Measurements from ENCODE around the gene TBC1D9B. TPM values are rescaled to one million over a fixed set of nuclear protein-coding genes. Genes with fewer than 3 reads are reported as not detected.
A peak's percentile ranks its signal among the peaks of the same experiment; 100 is the strongest.

The TBC1D9B gene
- total and polyA plus RNA-seq, 2 of the 13 experiments (the other 11 are each of a cell fraction or from before 2014, with no cell fraction given): 35.0 to 50.0 TPM

DNA sequence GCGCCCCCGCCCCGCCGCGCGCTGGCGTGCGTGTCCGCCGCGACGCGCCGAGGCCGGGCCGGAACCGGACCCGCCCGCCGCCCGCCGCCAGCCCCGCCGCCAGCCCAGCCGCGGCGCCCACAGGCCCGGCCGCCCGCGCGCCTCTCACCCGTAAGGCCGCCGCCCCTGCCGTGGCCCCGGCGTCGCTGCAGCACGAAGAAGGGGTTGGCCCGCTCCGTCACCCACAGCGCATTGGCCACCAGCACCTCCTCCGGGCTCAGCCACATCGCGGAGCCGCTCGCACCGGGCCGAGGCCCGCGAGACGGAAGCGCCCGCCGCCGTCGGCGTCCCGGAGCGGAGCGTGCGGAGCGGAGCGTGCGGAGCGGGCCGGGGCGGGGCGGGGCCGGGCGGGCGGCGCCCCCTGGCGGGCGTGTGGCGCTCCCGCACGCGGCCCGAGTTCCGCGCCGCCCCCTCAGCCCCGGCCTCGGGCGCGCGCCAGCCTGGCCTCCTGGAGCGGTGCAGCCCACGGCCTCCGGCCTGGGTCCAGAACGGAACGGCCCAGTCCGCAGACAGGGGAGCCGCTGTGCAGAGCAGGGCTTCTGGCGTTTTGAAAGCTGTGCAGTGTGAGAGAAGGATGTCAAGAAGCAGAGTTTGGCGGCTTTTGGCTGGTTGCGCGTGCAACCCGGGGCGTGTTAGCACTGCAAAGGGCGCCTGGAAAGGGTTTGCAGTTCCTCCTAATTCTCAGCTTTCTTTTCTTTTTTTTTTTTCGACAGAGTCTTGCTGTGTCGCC, at the start of gene TBC1D9B (continued):
- TF ChIP-seq ETS1 (CRISPR knock-in tag; IDR thresholded peaks at IDR 0.05): 0 out of 2 replicates have a peak, but pooled peaks have one; percentile 46
- TF ChIP-seq, protein P1, sequence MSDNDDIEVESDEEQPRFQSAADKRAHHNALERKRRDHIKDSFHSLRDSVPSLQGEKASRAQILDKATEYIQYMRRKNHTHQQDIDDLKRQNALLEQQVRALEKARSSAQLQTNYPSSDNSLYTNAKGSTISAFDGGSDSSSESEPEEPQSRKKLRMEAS (IDR thresholded peaks at IDR 0.05): peak; percentile 75; the same call in 1 of the 2 replicates
- no peak; the same call in 1 of the 2 replicates for TF ChIP-seq ZNF790 (CRISPR knock-in tag; IDR thresholded peaks at IDR 0.05; ENCODE audit: borderline replicate concordance)
- no peak for TF ChIP-seq HOXA7 (CRISPR knock-in tag; IDR thresholded peaks at IDR 0.05)
- no peak for TF ChIP-seq IKZF1 (IDR thresholded peaks at IDR 0.05)
- no peak for TF ChIP-seq RFX1 (IDR thresholded peaks at IDR 0.05)
- TF ChIP-seq ERF (CRISPR knock-in tag; IDR thresholded peaks at IDR 0.05): no peak
- TF ChIP-seq BORCS8-MEF2B (CRISPR knock-in tag; IDR thresholded peaks at IDR 0.05): peak; percentile 63; the same call in 1 of the 2 replicates
- peak; percentile 83 for TF ChIP-seq ZFX (CRISPR knock-in tag; IDR thresholded peaks at IDR 0.05; ENCODE audit: low read depth)
- peak; percentile 15; the same call in 1 of the 2 replicates for TF ChIP-seq ZNF546 (CRISPR knock-in tag; conservative IDR thresholded peaks at IDR 0.05)
- TF ChIP-seq ZNF563 (CRISPR knock-in tag; IDR thresholded peaks at IDR 0.05): peak; percentile 13; the same call in 1 of the 2 replicates
- TF ChIP-seq, protein P2, sequence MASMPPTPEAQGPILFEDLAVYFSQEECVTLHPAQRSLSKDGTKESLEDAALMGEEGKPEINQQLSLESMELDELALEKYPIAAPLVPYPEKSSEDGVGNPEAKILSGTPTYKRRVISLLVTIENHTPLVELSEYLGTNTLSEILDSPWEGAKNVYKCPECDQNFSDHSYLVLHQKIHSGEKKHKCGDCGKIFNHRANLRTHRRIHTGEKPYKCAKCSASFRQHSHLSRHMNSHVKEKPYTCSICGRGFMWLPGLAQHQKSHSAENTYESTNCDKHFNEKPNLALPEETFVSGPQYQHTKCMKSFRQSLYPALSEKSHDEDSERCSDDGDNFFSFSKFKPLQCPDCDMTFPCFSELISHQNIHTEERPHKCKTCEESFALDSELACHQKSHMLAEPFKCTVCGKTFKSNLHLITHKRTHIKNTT (CRISPR knock-in tag; IDR thresholded peaks at IDR 0.05): no peak
- peak; percentile 35; the same call in 1 of the 2 replicates for TF ChIP-seq TMF1 (CRISPR knock-in tag; IDR thresholded peaks at IDR 0.05; ENCODE audit: low read depth)
- TF ChIP-seq YY1 (IDR thresholded peaks at IDR 0.05; ENCODE audit: insufficient read depth, insufficient replicate concordance, low read depth, low read length): peak; percentile 39
- TF ChIP-seq, protein P3, sequence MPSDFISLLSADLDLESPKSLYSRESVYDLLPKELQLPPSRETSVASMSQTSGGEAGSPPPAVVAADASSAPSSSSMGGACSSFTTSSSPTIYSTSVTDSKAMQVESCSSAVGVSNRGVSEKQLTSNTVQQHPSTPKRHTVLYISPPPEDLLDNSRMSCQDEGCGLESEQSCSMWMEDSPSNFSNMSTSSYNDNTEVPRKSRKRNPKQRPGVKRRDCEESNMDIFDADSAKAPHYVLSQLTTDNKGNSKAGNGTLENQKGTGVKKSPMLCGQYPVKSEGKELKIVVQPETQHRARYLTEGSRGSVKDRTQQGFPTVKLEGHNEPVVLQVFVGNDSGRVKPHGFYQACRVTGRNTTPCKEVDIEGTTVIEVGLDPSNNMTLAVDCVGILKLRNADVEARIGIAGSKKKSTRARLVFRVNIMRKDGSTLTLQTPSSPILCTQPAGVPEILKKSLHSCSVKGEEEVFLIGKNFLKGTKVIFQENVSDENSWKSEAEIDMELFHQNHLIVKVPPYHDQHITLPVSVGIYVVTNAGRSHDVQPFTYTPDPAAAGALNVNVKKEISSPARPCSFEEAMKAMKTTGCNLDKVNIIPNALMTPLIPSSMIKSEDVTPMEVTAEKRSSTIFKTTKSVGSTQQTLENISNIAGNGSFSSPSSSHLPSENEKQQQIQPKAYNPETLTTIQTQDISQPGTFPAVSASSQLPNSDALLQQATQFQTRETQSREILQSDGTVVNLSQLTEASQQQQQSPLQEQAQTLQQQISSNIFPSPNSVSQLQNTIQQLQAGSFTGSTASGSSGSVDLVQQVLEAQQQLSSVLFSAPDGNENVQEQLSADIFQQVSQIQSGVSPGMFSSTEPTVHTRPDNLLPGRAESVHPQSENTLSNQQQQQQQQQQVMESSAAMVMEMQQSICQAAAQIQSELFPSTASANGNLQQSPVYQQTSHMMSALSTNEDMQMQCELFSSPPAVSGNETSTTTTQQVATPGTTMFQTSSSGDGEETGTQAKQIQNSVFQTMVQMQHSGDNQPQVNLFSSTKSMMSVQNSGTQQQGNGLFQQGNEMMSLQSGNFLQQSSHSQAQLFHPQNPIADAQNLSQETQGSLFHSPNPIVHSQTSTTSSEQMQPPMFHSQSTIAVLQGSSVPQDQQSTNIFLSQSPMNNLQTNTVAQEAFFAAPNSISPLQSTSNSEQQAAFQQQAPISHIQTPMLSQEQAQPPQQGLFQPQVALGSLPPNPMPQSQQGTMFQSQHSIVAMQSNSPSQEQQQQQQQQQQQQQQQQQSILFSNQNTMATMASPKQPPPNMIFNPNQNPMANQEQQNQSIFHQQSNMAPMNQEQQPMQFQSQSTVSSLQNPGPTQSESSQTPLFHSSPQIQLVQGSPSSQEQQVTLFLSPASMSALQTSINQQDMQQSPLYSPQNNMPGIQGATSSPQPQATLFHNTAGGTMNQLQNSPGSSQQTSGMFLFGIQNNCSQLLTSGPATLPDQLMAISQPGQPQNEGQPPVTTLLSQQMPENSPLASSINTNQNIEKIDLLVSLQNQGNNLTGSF (CRISPR knock-in tag; IDR thresholded peaks at IDR 0.05): no peak
- TF ChIP-seq PITX1 (CRISPR knock-in tag; IDR thresholded peaks at IDR 0.05): no peak
- TF ChIP-seq PPARG (CRISPR knock-in tag; conservative IDR thresholded peaks at IDR 0.05): 0 out of 2 replicates have a peak, but pooled peaks have one; percentile 31
- TF ChIP-seq, protein P4, sequence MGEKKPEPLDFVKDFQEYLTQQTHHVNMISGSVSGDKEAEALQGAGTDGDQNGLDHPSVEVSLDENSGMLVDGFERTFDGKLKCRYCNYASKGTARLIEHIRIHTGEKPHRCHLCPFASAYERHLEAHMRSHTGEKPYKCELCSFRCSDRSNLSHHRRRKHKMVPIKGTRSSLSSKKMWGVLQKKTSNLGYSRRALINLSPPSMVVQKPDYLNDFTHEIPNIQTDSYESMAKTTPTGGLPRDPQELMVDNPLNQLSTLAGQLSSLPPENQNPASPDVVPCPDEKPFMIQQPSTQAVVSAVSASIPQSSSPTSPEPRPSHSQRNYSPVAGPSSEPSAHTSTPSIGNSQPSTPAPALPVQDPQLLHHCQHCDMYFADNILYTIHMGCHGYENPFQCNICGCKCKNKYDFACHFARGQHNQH (CRISPR knock-in tag; IDR thresholded peaks at IDR 0.05): no peak
- peak; percentile 77 for TF ChIP-seq ZNF777 (CRISPR knock-in tag; IDR thresholded peaks at IDR 0.05)
- TF ChIP-seq ZNF329 (CRISPR knock-in tag; IDR thresholded peaks at IDR 0.05; ENCODE audit: low read depth): no peak
- no peak for TF ChIP-seq NFKBIZ (CRISPR knock-in tag; IDR thresholded peaks at IDR 0.05)
- TF ChIP-seq HNRNPK (IDR thresholded peaks at IDR 0.05; ENCODE audit: low read depth, low read length, poor library complexity, severe bottlenecking): no peak

Measured in HepG2 (cell line).